ENCODE data around the gene MSANTD4. TPM values are rescaled to one million over a fixed set of nuclear protein-coding genes. Genes with fewer than 3 reads are reported as not detected.
"Not testable (repeated sequence)": the region's sequence is repeated elsewhere in the genome, so short reads cannot be mapped to it uniquely, and the experiment has no call there.

MSANTD4 gene
- total and polyA plus RNA-seq, 2 donors (not counting 3 experiments of a cell fraction or from before 2014, with no cell fraction given), result 3.9 to 15.0 TPM

DNA sequence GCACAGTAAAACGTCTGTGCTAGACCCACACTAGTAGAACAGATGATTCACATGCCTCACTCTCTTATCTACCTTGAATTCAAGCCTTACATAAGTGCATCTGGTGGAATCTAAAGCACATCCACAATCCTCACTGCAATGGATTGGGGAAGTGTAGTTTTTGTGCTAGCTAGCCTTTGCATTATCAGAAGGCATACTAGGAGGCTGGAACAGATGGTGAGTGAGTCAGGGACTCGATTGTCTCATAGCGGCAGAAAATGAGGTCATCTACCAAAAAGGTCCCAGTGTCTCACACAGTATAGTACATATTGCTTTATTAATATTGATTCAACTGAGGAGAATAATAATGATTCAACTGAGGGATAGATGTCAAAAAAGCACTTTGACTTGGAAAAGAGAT is 9.3 kb downstream of the MSANTD4 start:
- H3K79me2 ChIP-seq (ENCODE audit: control insufficient read depth, insufficient read depth, low read length), result peaks cover 39% of the 10 kb centered on the region
- peak overlapping the region; percentile 65 for H3K9ac ChIP-seq (replicated peaks; ENCODE audit: extremely low read depth, insufficient read depth, low read length)
- no TSS peak for BruUV-seq (replicated peaks)
- DNase-seq (ENCODE audit: low read depth, low spot score) (peak; percentile 74), FAIRE-seq (peak; percentile 82)
- H3K4me3 ChIP-seq (replicated peaks in 1 of 3; ENCODE audit: insufficient read depth in 1 of 3, low read depth in 1 of 3, low read length in 3 of 3), result no peak overlapping the region
- peaks cover 9% of the 10 kb centered on the region for H3K4me1 ChIP-seq (ENCODE audit: control insufficient read depth, extremely low read depth, insufficient read depth, low read length)
- ChIA-PET POLR2A (interaction anchor here (0.9 to 1.3 kb wide), 2 partner anchors 65 to 74 kb away, joined by 3 to 4 read pairs; partner anchors contain the start of genes AASDHPPT and KBTBD3), CTCF (interaction anchor here (1.2 kb wide), 1 partner anchor 64 kb away, joined by 6 read pairs; the partner anchor contains the start of genes AASDHPPT and KBTBD3)
- no peaks in the 10 kb centered on the region for H3K9me1 ChIP-seq (replicated peaks; ENCODE audit: control insufficient read depth, extremely low read depth, insufficient read depth, low read length)
- peak overlapping the region; percentile 9 for H3K4me2 ChIP-seq (ENCODE audit: insufficient read depth, low read length)
- no peak overlapping the region for H2AFZ ChIP-seq (ENCODE audit: low read depth, low read length)
- intact Hi-C loops (cut with micrococcal nuclease) (loop anchor here (1.0 to 2.0 kb wide), 2 partner anchors 10 to 76 kb away; partner anchors contain the start of gene MSANTD4), dilution Hi-C loops (cut with MboI; ENCODE audit: extremely low pct_ligation_motif_present, low sequenced_read_pairs) (no loop called here)
- H4K20me1 ChIP-seq (replicated peaks; ENCODE audit: control insufficient read depth, extremely low read depth, insufficient read depth, low read length), result no peaks in the 10 kb centered on the region
- TF ChIP-seq POLR2A (IDR thresholded peaks at IDR 0.05; ENCODE audit: low read depth, low read length) (no peak), JUN (IDR thresholded peaks at IDR 0.05; ENCODE audit: borderline replicate concordance, insufficient read depth, insufficient read length, low read depth) (peak; percentile 99), EZH2 (IDR thresholded peaks at IDR 0.05; ENCODE audit: borderline replicate concordance, low read depth, low read length, severe bottlenecking) (no peak), FOS (IDR thresholded peaks at IDR 0.05; ENCODE audit: borderline replicate concordance, insufficient read depth, low read length) (peak; percentile 68), GATA2 (IDR thresholded peaks at IDR 0.05; ENCODE audit: insufficient read depth, insufficient read length, low read depth, low read length) (no peak)
- no peaks in the 10 kb centered on the region for H3K9me3 ChIP-seq (replicated peaks; ENCODE audit: control insufficient read depth, insufficient read depth, low read length)
- peaks cover 9 to 11% of the 10 kb centered on the region in 2 experiments for H3K36me3 ChIP-seq (ENCODE audit: control insufficient read depth in 2 of 2, extremely low read depth in 1 of 2, insufficient read depth in 2 of 2, low read length in 2 of 2)
- H3K27ac ChIP-seq (ENCODE audit: insufficient read depth, low read depth, low read length), result peak overlapping the region; percentile 85
- H3K27me3 ChIP-seq (ENCODE audit: control insufficient read depth in 2 of 2, insufficient read depth in 2 of 2, low read length in 2 of 2), result no peaks in the 10 kb centered on the region

DNA sequence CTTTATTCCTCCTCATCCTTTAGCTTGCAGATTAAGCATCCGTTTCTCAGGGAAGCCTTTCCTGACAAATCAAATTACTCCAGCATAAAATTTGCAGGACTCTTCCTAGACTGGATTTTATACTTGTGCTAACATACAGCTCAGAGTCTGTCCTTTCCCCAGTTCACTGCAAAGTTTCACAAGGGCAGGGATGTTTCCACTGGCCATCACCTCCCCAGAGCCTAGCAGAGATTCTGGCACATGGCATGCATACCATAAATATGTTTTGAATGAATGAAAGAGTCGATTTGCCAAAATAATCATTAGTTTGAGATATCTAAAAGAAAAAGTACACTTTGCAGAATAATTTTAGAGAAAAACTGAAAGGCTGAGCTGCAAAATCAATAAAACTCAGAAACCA is 10.6 kb downstream of the MSANTD4 start:
- no peaks in the 10 kb centered on the region for H3K9me1 ChIP-seq (replicated peaks; ENCODE audit: control insufficient read depth, extremely low read depth, insufficient read depth, low read length)
- ChIA-PET CTCF (no interaction called here), POLR2A (no interaction called here)
- no peaks in the 10 kb centered on the region for H4K20me1 ChIP-seq (replicated peaks; ENCODE audit: control insufficient read depth, extremely low read depth, insufficient read depth, low read length)
- H3K9me3 ChIP-seq (replicated peaks; ENCODE audit: control insufficient read depth, insufficient read depth, low read length), result no peaks in the 10 kb centered on the region
- H3K4me1 ChIP-seq (ENCODE audit: control insufficient read depth, extremely low read depth, insufficient read depth, low read length), result peaks cover 9% of the 10 kb centered on the region
- intact Hi-C loops (cut with micrococcal nuclease) (no loop called here), dilution Hi-C loops (cut with MboI; ENCODE audit: extremely low pct_ligation_motif_present, low sequenced_read_pairs) (no loop called here)
- no peak overlapping the region for H3K4me3 ChIP-seq (replicated peaks in 1 of 3; ENCODE audit: insufficient read depth in 1 of 3, low read depth in 1 of 3, low read length in 3 of 3)
- H3K27me3 ChIP-seq (ENCODE audit: control insufficient read depth in 2 of 2, insufficient read depth in 2 of 2, low read length in 2 of 2), result no peaks in the 10 kb centered on the region
- BruUV-seq (replicated peaks), result no TSS peak
- no peak overlapping the region for H3K9ac ChIP-seq (replicated peaks; ENCODE audit: extremely low read depth, insufficient read depth, low read length)
- TF ChIP-seq, protein P1, sequence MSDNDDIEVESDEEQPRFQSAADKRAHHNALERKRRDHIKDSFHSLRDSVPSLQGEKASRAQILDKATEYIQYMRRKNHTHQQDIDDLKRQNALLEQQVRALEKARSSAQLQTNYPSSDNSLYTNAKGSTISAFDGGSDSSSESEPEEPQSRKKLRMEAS (IDR thresholded peaks at IDR 0.05; ENCODE audit: insufficient read depth, insufficient read length), result no peak
- TF ChIP-seq, protein P2, sequence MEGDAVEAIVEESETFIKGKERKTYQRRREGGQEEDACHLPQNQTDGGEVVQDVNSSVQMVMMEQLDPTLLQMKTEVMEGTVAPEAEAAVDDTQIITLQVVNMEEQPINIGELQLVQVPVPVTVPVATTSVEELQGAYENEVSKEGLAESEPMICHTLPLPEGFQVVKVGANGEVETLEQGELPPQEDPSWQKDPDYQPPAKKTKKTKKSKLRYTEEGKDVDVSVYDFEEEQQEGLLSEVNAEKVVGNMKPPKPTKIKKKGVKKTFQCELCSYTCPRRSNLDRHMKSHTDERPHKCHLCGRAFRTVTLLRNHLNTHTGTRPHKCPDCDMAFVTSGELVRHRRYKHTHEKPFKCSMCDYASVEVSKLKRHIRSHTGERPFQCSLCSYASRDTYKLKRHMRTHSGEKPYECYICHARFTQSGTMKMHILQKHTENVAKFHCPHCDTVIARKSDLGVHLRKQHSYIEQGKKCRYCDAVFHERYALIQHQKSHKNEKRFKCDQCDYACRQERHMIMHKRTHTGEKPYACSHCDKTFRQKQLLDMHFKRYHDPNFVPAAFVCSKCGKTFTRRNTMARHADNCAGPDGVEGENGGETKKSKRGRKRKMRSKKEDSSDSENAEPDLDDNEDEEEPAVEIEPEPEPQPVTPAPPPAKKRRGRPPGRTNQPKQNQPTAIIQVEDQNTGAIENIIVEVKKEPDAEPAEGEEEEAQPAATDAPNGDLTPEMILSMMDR (IDR thresholded peaks at IDR 0.05; ENCODE audit: extremely low read depth in 1 of 2, insufficient read depth in 1 of 2, low read depth in 1 of 2, low read length in 2 of 2), result no peak
- no peak for TF ChIP-seq JUN (IDR thresholded peaks at IDR 0.05; ENCODE audit: borderline replicate concordance, insufficient read depth, insufficient read length, low read depth)
- TF ChIP-seq MYC (IDR thresholded peaks at IDR 0.05; ENCODE audit: low read depth, low read length), result no peak
- TF ChIP-seq FOS (IDR thresholded peaks at IDR 0.05; ENCODE audit: borderline replicate concordance, insufficient read depth, low read length), result no peak
- no peak for TF ChIP-seq GATA2 (IDR thresholded peaks at IDR 0.05; ENCODE audit: insufficient read depth, insufficient read length, low read depth, low read length)
- TF ChIP-seq POLR2A (IDR thresholded peaks at IDR 0.05; ENCODE audit: low read depth, low read length), result no peak
- H3K79me2 ChIP-seq (ENCODE audit: control insufficient read depth, insufficient read depth, low read length), result peaks cover 40% of the 10 kb centered on the region
- FAIRE-seq (no peak), DNase-seq (ENCODE audit: low read depth, low spot score) (no peak)
- no peak overlapping the region for H3K4me2 ChIP-seq (ENCODE audit: insufficient read depth, low read length)
- no peak overlapping the region for H3K27ac ChIP-seq (ENCODE audit: insufficient read depth, low read depth, low read length)
- H2AFZ ChIP-seq (ENCODE audit: low read depth, low read length), result no peak overlapping the region
- H3K36me3 ChIP-seq (ENCODE audit: control insufficient read depth in 2 of 2, extremely low read depth in 1 of 2, insufficient read depth in 2 of 2, low read length in 2 of 2), result peaks cover 9 to 11% of the 10 kb centered on the region in 2 experiments

DNA sequence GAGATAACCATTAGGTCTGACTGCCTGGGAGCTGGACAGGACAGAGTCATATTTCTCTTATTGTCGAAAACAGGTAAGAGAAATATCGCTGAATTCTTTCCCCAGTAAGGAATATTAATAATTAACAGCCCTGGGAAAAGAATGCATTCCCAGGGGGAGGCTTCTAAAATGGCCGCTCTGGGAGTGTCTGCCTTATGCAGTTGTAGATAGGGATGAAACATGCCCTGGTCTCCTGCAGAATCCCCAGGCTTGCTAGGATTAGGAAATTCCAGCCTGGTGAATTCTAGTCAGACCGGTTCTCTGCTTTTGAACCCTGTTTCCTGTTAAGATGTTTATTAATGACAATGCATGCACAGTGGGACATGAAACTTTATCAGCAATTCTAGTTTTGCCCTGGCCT is 18.9 kb downstream of the MSANTD4 start:
- DNase-seq (ENCODE audit: low read depth, low spot score); H3K27ac ChIP-seq (ENCODE audit: insufficient read depth, low read depth, low read length); POLR2A ChIA-PET; H3K4me3 ChIP-seq (replicated peaks in 1 of 3; ENCODE audit: insufficient read depth in 1 of 3, low read depth in 1 of 3, low read length in 3 of 3); H3K9me1 ChIP-seq (replicated peaks; ENCODE audit: control insufficient read depth, extremely low read depth, insufficient read depth, low read length); BruUV-seq (replicated peaks); H3K36me3 ChIP-seq (ENCODE audit: control insufficient read depth in 2 of 2, extremely low read depth in 1 of 2, insufficient read depth in 2 of 2, low read length in 2 of 2); H3K27me3 ChIP-seq (ENCODE audit: control insufficient read depth in 2 of 2, insufficient read depth in 2 of 2, low read length in 2 of 2); H3K79me2 ChIP-seq (ENCODE audit: control insufficient read depth, insufficient read depth, low read length); H3K4me2 ChIP-seq (ENCODE audit: insufficient read depth, low read length); H4K20me1 ChIP-seq (replicated peaks; ENCODE audit: control insufficient read depth, extremely low read depth, insufficient read depth, low read length); intact Hi-C loops (cut with micrococcal nuclease); CTCF ChIA-PET; H3K9me3 ChIP-seq (replicated peaks; ENCODE audit: control insufficient read depth, insufficient read depth, low read length); dilution Hi-C loops (cut with MboI; ENCODE audit: extremely low pct_ligation_motif_present, low sequenced_read_pairs); H2AFZ ChIP-seq (ENCODE audit: low read depth, low read length); FAIRE-seq; H3K4me1 ChIP-seq (ENCODE audit: control insufficient read depth, extremely low read depth, insufficient read depth, low read length); H3K9ac ChIP-seq (replicated peaks; ENCODE audit: extremely low read depth, insufficient read depth, low read length): not testable (repeated sequence)

Data from endothelial cell of umbilical vein (primary cell).